Endothelial cell of umbilical vein (primary cell): Measurements from ENCODE around the gene ACAP2.

Source experiments
- CTCF ChIP-seq, 2 donors: IDR thresholded peaks; 1 replicate in 1 of 2; 2 replicates in 1 of 2; pipeline ENCODE4 v1.5.1; 2011; ENCODE audit warnings: low read length in 2 of 2, mild to moderate bottlenecking in 2 of 2, moderate library complexity in 2 of 2, control low read depth in 1 of 2, inconsistent platforms in 1 of 2, low read depth in 1 of 2; ENCODE audit not compliant: insufficient read depth in 1 of 2; ENCODE audit errors: extremely low read depth in 1 of 2
- EZH2 ChIP-seq: IDR thresholded peaks from 2 replicates; pipeline ENCODE4 v1.6.1; 2012; ENCODE audit warnings: borderline replicate concordance, low read depth, mild to moderate bottlenecking, moderate library complexity, low read length, inconsistent platforms; ENCODE audit not compliant: severe bottlenecking
- FOS ChIP-seq: IDR thresholded peaks from 2 replicates; pipeline ENCODE4 v1.6.1; 2011; ENCODE audit warnings: mild to moderate bottlenecking, low read length, moderate library complexity, borderline replicate concordance; ENCODE audit not compliant: insufficient read depth
- GATA2 ChIP-seq: IDR thresholded peaks from 2 replicates; pipeline ENCODE4 v1.7.0; 2011; ENCODE audit warnings: low read depth, mild to moderate bottlenecking, moderate library complexity, mixed read lengths, low read length; ENCODE audit not compliant: insufficient read length, insufficient read depth
- MAX ChIP-seq: IDR thresholded peaks from 2 replicates; pipeline ENCODE4 v1.6.1; 2011; ENCODE audit not compliant: insufficient read depth, insufficient read length
- POLR2A ChIP-seq: IDR thresholded peaks from 2 replicates; pipeline ENCODE4 v1.6.1; 2012; ENCODE audit warnings: low read depth, mild to moderate bottlenecking, control low read depth, low read length
- POLR2AphosphoS5 ChIP-seq: IDR thresholded peaks from 2 replicates; pipeline ENCODE4 v1.6.1; 2012; ENCODE audit warnings: low read depth, mild to moderate bottlenecking, control low read depth, low read length, moderate library complexity; ENCODE audit not compliant: insufficient read depth

- TF ChIP-seq POLR2A: no peak
- TF ChIP-seq GATA2: no peak
- TF ChIP-seq CTCF (IDR thresholded peaks at IDR 0.05; ENCODE audit: extremely low read depth in 1 of 2, insufficient read depth in 1 of 2, low read depth in 1 of 2, low read length in 2 of 2): no peak
- TF ChIP-seq EZH2: no peak
- TF ChIP-seq POLR2AphosphoS5: no peak
- TF ChIP-seq MAX: no peak
- no peak for TF ChIP-seq FOS
Measured at GRCh38 chr3:195352895-195353488, 89.8 kb downstream of the ACAP2 start.
